PC-3 (cell line): ENCODE results near the gene PRKN.

ENCODE experiments used
- CTCF ChIP-seq: fragments of 300-600 bp; sonication (generic); conservative IDR thresholded peaks from 2 replicates; pipeline ENCODE4 v1.5.1; 2017; ENCODE audit warnings: antibody characterized with exemption, low read depth, mild to moderate bottlenecking, low read length
- EZH2phosphoT487 ChIP-seq: fragments of 300-600 bp; sonication (generic); IDR thresholded peaks from 2 replicates; pipeline ENCODE4 v1.6.1; 2018; ENCODE audit warnings: mild to moderate bottlenecking, antibody characterized with exemption, low read length, borderline replicate concordance

DNA sequence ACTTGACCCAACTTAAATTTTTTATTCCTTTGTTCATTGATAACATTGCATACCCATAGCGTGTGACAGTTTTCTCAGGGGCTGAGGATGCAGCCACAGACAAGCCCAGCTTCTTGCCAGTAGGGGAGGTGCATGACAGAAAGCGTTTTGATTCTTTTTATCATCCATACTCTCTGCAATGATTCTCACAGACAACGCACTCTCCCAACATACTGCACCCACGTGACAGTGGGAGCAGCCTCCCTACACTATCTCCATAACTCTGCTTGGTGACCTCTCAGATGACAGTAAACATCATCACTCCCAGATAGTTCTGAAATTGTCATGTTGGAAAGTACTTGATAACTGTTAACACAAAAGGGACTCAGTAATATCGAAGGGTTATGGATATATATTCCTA lies 972.5 kb downstream of the PRKN start:
- TF ChIP-seq CTCF, result no peak
- TF ChIP-seq EZH2phosphoT487, result no peak
